HG03571 (cell line): ENCODE data around the gene HTR2A.

Experiments
- ATAC-seq: cut with Tn5 transposase; IDR thresholded peaks from one replicate; pipeline ENCODE4 v1.9.1; 2021; ENCODE audit not compliant: unreplicated experiment

Gene HTR2A

DNA sequence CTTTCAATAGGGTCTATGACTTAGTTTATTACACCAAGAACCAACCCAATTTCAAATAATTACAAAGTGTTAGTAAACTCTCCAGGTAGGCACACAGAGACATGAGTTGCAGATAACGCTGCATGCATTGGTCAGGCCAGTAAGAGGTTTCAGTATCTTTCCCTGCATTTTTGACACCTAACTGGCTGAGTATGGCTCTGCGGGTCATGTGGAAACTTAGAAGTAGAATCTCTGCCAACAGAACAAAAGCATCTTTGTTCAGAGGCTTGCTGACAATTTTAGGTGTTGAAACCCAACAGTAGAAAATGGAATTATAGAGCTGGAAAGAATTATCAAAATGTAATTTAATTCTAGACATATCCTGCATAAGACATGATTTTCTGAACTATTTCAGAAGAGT lies 25.3 kb downstream of the HTR2A start:
- no peak for ATAC-seq

DNA sequence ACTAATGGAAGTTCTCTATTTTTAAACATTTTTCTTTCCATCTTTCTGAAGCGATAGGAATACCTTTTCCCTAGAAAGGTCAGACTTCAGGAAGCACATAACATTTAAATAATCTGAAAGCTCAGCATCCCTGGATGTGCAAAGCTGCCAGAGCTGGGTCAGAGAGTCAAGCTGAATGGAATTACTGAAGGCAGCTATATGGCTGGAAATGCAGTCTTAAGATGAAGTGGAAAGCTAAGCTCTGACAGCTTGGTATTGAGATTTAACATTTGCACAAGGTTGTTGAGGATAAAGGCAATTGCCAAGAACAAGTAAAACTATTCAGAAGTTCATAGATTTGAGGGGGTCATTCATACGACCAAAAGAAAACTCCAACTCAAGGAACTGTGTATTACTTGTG lies 28.8 kb downstream of the HTR2A start:
- ATAC-seq: no peak

DNA sequence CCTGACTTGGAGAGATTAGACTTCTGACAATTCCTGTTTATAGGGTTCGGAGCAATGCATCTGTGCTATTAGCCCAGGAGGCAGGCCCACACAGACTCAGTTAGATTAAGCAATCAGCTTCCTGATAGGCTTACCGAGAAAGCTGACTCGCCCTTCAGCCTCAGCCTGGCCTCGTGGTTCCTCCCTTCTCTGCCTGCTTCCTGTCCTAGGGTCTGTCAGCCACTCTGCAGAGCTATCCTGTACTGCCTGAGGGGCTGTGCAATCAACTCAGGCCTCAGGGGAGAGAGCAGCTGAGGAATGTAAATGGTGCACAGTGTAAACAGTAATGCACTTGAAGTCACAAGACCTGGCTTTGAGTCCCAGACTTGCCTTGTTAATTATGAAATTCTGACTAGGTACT lies 30.7 kb downstream of the HTR2A start:
- ATAC-seq: no peak

DNA sequence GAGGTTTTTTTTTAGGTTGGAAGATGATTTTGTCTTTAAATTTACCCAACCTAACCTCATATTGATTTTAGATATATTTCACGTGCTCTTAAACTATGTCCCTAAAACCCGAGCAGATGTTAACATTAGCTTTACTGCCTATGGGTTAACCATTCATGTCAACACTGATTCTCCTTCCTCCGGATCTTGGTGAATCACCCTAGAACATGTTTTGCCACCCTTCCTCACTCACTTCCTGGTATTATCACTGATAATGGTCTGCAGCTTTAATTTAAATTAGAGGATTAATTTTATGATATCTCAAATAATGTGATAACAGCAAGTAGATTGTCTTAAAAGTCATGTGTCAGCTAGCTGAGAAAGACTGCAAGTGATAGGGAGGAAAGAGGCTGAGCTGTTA lies 31.9 kb downstream of the HTR2A start:
- ATAC-seq: no peak

GRCh38 chr13:46861959-46862358 lies 34.9 kb downstream of the HTR2A start:
- no peak for ATAC-seq

DNA sequence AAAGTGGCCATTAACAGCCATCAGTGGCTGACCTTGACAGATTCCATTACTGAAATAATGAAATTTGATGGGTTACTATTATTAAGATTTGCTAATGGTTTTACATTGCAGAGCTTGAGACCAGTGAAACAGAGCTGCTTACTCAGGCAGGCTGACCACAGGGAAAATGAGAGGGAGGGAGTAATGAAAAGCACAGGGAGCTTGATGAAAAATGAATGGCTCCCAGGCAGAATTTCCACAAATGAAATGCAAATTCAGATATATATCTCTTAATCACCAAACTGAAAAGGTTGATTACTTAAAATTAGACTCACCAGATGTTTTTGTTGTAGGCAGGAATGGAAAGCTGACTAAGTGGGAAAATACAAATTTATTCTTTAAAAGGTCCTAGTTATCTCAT lies 36.1 kb downstream of the HTR2A start:
- no peak for ATAC-seq

DNA sequence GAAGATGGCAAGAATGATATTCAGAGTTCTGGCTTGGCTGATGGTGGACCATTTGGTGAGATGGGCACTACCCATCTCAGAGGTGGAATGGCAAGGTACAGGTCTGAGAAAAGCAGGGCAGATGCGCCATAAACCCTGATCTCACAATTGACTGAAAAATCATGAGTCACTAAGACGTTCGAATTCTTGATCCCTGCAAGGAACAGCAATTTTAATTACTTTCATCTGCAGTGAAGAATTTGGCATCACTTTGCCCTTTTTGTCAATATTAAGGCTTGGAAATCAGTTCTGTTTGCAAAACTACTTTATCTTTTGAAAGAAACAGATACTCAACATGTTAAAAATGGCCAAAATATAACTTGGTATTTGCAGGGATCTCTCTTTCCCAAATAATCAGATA lies 38.1 kb downstream of the HTR2A start:
- no peak for ATAC-seq

DNA sequence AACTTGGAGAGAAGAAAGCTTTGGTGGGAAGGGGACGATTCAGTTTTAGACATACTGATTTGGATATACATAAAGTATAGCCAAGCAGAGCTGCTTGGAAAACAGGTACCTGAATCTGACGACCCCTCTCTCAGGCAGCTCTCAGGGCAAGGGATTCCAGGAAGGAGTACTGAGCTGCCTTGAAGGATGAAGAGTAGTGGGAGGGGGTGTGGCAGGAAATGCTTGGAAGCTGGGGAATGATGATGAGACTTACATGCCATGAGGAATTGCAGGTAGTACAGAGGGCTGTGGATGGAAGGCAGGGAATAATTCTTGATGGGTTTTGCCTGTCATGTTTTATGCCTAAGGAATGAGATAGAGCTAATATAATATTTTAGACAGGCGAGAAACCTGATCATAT lies 38.7 kb downstream of the HTR2A start:
- ATAC-seq: no peak

DNA sequence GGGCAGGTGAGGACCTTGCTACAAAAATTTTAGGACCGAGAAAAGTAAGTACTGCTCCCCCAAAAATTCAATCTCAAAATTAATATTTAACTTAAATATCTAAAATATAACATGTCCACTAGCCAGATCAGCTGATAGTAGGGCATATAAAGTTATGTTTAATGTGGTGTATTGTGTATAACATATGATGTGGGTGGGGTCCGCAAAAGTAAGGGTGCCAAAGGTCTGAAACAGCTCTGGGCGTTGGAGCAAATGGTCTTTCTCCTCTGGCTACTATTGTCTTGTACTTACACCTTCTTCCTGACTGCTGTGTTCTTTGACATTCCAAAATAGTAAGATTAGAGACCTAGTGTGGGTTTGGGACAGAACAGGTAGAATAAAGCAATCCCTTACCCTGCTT lies 41.2 kb downstream of the HTR2A start:
- no peak for ATAC-seq

DNA sequence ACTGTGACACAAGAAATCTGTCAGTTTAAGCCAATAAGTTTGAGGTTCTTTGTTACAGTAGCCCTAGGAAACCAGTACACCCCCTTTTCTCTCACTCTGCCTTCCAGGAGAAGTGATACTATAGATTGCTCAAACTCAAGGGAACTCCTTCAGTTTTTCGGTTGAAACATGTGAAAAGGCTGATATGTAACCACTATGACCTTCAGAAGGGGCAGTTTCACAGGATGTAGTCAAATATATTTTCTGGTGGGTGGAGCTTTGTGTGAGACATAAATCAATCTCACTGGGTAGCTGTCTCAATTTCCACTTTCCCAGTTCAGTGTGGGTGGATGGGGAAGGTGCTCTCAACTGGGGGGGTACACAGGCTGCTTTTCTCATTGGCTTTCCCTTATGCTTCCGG lies 41.7 kb downstream of the HTR2A start:
- peak; percentile 57 for ATAC-seq

GRCh38 chr13:46852168-46852567 lies 44.7 kb downstream of the HTR2A start:
- no peak for ATAC-seq

GRCh38 chr13:46850214-46850613 lies 46.6 kb downstream of the HTR2A start:
- ATAC-seq: no peak

GRCh38 chr13:46846726-46847125 lies 50.1 kb downstream of the HTR2A start:
- ATAC-seq: no peak

GRCh38 chr13:46845146-46845545 lies 51.7 kb downstream of the HTR2A start:
- ATAC-seq: no peak

- no peak for ATAC-seq
These were observed 52.4 kb downstream of the HTR2A start for GRCh38 chr13:46844431-46844830.

DNA sequence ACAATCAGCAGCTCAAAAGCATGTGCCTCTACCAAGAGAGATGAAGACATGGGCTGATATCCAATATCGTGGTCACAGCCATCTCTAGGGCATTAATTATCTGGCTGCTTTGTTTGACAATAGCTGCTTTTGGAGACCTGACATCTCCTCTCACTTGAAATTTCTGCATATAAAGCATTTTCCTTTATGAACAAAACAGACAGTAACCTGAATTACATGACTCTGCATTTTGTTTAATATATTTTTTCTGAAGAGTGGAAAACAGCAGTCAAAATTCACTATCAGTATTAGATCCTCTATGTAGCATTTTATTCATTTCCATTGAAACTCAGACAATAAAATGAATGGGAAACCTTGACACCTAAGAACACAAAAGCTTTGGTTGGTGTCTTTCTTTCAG lies 57.5 kb downstream of the HTR2A start:
- ATAC-seq: no peak

DNA sequence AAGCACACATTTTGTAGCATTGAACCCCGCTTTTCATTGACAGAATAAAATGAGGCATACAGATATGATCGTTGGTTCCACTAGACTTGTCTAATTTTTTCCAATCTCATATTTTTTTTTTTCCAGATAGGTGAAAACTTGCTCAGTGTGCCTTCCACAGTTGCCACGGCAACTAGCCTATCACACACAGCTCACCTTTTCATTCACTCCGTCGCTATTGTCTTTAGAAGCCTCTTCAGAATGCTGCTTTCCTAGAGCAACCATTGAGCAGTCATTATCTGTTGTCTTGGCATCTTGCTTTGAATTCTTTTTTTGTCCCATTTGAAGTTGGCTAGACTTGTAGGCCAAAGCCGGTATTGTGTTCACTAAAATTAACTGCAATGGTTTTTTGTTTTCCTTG lies 62.2 kb downstream of the HTR2A start:
- no peak for ATAC-seq

DNA sequence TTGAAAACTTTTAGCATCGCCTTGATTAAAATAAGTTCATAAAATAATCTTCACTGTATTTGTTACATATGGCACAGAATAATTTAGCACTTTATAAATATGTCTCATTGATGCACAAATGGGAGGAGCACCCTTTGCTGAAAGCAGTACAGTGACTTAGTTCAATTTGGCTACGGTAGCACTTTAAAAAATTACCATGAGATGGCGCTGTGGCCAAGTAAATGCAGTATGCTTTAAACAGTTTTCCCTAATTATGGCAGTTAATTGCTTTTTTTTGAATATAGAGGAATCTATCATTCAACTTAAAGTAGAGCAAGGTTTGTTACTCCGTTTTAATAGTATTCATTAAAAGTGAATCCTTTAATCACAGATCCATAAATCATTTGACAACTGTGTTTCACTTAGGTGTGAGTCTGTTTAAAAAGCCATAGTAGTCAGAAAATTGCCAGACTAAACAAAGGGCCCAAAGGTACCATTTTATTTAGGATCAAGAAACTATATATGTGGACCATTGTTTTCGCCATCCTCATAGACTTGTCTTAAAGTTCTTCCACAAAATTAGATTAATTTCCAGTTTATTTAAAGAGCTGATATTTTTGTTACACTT lies 65.2 kb downstream of the HTR2A start:
- no peak for ATAC-seq

GRCh38 chr13:46830405-46831005 lies 66.3 kb downstream of the HTR2A start:
- no peak for ATAC-seq

- ATAC-seq: no peak
These were observed 74.3 kb downstream of the HTR2A start for GRCh38 chr13:46822551-46822950.

DNA sequence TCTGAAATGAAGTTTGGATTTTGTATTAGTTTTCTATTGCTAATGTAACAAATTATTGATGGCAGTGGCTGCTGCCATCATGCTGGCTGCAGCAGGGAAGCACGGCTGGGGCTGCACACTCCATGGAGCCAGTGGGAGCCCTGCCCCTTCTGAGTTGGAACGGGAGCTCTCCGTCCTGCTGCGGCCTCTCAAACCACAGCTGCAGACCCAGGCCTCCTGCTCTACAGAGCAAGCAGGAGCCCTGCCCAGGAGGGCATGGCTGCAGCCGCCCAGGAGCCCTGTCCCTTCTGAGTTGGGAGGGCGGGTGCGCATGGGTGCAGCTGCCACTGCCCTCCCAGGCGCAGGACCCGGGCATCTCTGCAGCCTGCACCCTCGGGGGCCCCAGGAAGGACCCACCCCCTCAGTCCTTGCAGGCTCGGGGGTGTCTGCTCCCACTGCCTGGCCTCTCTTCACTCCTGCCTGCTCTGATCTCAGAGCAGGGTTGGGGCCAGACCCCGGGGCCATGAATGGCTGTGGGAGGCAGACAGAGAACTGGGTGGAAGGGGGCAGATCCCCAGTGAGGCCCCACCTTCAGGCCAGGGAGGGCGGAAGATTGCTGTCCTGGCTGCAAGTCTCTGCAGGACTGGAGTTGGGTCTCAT lies 78.9 kb downstream of the HTR2A start:
- ATAC-seq: no peak

GRCh38 chr13:46817095-46817494 lies 79.8 kb downstream of the HTR2A start:
- no peak for ATAC-seq

DNA sequence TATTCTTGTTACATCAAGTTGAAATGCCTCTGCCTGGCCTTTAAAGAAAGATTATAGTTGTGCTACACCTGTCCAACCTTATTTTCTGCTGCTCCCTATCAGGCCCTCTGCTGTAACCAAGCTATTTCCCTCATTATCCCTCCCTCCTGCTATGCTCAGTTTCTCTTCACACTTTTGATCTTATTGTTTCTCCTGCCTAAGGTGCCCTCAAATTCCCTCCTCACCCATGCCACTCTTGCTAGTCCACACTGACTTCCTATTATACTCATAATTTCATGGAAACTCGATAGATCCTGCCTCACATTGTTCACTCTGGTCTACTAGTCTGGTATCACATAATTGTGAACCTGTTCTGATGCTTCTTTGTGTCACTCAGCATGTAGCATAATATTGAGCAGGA lies 80.5 kb downstream of the HTR2A start:
- no peak for ATAC-seq
